ENCODE results near the gene EFHC2.

DNA sequence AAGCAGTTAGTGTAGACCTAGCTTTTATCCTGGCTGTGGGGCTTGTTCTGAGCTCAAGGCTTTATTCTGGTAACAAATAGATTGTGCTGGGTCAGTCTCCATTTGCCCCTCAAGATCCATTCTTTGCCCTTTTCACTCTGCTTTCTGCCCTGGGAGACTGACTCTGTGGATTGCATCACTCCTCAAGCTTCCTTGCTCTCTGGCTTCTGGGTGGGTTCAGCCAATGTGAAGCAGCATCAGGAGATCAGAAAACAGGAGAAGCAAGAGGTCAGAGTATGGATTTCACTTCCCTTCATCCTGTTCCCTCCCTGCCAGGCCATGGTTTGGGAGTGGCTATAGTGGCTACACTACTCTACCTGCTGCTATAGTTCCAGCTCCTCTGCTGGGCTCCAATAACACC lies 186.2 kb downstream of the EFHC2 start:
- TF ChIP-seq POLR2AphosphoS5 (IDR thresholded peaks at IDR 0.05) (no peak), POLR2A (IDR thresholded peaks at IDR 0.05) (no peak), EP300 (IDR thresholded peaks at IDR 0.05; ENCODE audit: low read depth) (no peak)
- TF ChIP-seq, protein P1, sequence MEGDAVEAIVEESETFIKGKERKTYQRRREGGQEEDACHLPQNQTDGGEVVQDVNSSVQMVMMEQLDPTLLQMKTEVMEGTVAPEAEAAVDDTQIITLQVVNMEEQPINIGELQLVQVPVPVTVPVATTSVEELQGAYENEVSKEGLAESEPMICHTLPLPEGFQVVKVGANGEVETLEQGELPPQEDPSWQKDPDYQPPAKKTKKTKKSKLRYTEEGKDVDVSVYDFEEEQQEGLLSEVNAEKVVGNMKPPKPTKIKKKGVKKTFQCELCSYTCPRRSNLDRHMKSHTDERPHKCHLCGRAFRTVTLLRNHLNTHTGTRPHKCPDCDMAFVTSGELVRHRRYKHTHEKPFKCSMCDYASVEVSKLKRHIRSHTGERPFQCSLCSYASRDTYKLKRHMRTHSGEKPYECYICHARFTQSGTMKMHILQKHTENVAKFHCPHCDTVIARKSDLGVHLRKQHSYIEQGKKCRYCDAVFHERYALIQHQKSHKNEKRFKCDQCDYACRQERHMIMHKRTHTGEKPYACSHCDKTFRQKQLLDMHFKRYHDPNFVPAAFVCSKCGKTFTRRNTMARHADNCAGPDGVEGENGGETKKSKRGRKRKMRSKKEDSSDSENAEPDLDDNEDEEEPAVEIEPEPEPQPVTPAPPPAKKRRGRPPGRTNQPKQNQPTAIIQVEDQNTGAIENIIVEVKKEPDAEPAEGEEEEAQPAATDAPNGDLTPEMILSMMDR (IDR thresholded peaks at IDR 0.05): no peak

All from transverse colon (tissue), 4 donors.